HG03103 (cell line): Measurements from ENCODE around the gene WNT1.
A peak's percentile ranks its signal among the peaks of the same experiment; 100 is the strongest.

Source experiments
- ATAC-seq: cut with Tn5 transposase; IDR thresholded peaks from one replicate; pipeline ENCODE4 v1.9.1; 2021; ENCODE audit warnings: low read depth; ENCODE audit not compliant: unreplicated experiment

The WNT1 gene

DNA sequence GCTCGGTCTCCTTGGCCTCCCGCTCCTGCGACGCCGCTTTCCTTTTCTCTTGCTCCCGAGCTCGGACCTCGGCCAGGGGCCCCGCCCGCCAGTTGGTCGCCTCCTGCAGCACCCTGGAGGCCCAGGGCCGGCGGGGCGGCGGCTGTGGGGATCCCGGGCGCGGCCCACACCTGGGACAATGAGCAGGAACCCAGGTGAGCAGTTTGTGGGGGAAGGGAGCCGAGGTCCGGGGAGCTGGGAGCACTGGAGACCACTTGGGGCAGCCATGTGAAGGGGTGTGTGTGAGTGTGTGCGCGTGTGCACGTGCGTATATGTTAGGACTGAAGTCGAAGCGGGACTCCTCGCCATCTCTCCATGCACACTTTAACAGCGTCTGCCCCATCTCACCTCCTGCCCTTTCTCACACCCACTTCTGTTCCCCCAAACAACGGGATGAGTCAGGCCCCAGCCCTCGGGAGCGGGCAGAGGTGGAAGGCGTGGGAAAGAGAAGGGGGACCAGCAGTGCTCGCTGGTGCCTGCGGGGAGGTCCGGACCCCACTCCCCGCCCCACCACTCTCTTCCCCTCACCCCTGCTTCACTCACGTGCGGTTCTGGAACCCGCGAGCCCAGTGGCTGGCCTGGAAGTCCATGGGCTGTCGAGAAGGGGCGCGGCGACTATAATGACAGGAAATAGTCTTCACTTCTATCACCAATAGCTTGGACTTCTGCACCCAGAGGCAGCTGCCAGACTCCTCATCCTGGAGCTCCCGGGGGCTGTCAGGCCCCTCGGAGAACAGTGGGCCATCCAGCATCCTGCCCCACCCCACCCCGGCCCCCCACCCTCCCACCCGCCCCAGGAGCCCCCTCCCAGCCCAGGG is 20.6 kb downstream of the WNT1 start:
- ATAC-seq: no peak

DNA sequence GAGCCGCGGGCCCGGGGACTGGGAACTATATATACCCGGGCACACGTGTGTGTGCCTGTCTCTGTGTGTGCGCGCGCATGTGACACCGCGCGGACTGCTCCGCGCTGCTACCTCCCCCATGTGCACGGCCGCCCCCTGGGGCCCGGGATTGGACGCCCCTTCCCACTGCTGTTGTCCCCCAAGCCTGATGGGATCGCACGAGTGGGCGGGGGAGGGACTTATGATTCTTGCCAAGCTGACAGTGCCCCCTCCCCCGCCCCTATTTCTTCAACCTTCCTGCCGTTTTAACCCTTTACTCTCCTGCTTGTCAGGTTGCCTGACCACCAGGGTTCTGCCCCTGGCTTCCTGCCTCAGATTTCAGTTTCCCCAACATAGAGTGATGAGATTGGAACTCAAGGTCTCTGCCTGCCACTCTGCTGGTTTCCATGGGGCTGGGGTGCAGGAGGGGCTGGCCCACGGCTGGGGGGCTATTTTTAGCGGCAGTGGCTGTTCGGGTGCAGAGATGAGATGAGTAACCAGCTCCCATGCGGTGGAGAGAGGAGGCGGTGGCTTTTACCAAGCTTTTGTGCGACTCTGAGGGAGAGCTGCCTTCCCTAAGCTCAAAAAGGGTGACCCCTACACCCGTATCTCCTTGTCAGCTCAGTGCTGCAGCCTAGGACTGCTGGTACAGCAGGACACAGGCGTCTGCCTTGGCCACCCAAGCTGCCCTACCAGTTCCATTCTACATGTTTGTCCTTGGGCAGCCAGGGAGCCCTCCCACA is 21.4 kb downstream of the WNT1 start, which contains the start of gene DDN:
Gene DDN, minus strand, starts transcription at position 5 of the 761 bp plus-strand sequence. CDS start 88 bp downstream, outside the sequence.
- ATAC-seq: no peak

- ATAC-seq: no peak
Measured at GRCh38 chr12:49000346-49000745, 22.2 kb downstream of the WNT1 start.

DNA sequence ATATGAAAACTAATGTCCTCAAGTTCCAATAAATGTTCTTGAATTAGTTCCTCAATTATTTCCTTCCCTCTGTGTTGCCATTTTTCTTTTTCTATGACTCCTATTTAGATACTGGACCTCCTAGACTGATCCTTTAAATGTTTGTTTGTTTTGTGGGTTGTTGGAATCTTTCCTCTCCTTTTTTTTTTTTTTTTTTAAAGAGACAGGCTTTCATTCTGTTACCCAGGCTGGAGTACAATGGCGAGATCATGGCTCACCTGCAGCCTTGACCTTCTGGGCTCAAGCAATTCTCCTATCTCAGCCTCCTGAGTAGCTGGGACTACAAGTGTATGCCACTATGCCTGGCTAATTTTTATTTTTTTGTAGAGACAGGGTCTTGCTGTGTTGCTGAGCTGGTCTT is 30.8 kb downstream of the WNT1 start:
- no peak for ATAC-seq

DNA sequence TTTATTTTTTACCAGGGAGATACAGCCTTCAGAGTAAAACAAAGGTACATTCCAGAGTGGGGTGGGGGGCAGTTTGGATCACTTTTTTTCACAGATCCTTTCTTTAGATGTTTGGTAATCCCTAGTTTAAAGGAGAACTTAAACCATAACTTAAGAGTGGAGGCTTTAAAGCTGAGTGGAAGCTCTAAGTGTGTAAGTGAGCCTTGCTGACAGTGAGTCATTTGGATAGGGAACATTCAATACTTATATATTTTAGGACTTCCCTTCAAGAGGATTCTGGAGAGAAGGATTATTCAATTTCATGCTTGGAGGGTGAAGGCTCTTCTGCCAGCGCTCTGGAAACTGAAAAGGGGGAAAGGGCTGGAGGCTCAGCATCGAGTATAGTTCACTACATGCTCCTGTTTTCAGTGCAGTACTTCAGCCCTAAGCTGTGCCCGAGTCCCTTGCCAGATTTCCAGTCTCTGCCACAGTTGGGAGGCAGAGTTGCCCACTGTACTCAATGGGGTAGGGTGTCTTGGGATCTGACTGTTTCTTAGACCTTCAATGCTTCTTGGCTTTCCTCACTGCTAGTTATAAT is 32.1 kb downstream of the WNT1 start:
- no peak for ATAC-seq

- no peak for ATAC-seq
Measured at GRCh38 chr12:49012739-49013138, 34.6 kb downstream of the WNT1 start.

DNA sequence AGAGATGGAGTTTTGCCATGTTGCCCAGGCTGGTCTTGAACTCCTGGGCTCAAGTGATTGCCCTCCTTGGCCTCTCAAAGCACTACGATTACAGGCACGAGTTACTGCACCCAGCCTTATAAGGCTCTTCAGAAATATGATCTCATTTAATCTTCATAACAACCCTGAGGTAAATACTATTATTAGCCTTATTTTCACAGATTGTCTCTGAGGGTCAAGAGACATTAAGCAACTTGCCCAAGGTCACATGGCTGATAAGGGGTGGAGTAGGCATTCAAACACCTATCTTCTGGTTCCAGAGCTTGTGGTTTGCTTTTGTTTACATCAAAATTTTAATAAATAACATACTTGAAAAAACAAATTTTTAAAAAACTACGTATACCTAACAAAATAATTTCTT is 35.3 kb downstream of the WNT1 start:
- no peak for ATAC-seq

DNA sequence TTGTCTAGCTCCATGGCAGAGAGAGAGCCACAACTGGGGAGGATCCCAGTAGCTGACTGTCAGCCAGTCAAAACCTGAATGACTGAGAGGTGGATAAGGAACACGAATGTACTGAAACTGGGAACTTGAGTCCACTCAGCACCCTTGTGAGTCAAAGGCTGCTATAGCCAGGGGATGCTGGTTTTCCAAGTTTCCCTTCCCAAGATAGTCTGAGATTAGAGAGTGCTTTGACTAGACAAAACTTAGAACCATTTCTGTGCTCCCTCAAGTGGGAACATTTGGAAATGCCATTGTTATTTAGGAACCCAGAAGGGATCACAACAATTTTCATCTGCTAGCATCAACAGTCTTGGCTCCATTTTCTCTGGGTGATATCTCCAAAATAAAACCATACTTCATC is 36.4 kb downstream of the WNT1 start:
- no peak for ATAC-seq

DNA sequence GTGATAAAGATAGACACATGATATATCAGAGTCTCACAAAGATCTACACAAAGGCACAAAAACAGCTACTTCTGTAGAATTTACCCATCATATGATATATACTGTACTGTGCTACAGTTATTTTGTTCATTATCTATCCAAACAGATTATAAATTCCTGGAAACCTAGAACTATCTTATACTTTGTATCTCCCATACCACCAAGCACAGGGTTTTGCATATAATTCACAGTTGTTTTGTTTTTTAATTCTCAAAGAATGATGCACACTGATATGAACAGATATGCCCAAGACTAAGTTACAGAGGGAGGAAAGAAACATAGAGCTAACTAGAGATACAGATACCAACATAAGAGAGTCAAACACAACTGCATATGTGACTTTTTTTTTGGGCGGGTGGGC is 37.1 kb downstream of the WNT1 start:
- no peak for ATAC-seq

- no peak for ATAC-seq
Measured at GRCh38 chr12:49017891-49018260, 39.8 kb downstream of the WNT1 start.

GRCh38 chr12:49018261-49019119 is 40.4 kb downstream of the WNT1 start, which contains the start of gene PRKAG1:
Gene PRKAG1, minus strand, starts transcription at chr12:49018776. Its CDS starts 36 bp downstream, at chr12:49018740.
- ATAC-seq: peak; percentile 81

DNA sequence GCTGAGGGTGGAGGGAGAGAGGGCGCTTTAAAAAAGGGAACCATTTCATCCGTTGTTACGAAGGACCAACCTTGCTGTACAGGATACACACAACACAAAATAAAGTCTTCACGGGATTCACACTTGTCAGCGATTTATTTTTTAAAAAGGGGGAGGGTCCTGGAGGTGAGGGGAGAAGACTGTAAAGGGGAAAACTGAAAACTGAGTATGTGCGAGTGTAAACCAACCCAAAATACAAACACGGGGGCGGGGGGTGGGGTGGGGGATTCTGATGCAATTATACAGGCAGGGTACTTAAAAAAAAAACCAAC is 41.0 kb downstream of the WNT1 start:
- ATAC-seq: peak; percentile 11

DNA sequence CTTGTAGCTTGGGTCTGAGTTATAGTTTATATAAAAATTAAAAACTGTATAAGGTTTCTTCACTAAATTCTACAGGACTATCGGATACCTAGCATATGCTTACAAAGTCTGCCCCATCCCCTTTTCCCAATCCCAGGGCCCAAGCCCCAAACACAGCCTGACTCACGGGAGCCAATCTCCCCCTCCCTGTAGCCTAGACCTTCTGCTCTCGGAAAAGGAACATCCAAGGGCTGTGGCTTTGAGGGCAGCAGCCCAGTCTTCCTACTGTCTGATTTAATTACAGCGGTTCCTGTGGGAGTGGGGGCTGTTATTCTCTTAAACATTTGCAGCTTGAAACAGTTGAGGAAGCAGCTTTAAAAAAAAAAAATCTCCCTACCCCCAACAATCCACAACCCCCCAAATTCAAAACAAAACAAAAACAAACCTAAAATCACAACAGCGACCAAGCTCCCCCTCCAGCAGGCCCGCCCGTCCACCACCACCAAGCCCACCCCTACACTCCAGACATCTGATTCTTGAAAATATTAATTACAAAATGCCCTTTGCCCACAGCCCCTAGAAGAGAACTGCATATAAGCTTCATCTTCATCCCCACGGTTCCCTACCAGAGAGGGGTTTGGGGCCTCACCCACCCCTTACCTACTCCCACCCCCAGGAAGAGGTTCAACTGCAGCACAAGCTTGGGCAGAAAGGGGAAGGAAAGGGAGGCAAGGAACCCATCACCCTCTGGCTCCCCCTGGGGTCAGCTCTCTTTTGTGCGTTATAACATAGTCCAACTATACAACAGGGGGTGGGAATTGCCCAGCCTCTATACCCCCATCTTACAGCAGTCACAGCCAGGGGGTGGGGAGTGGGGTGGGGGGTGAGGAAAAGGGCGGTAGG is 41.6 kb downstream of the WNT1 start:
- ATAC-seq: no peak

GRCh38 chr12:49020441-49020840 is 42.3 kb downstream of the WNT1 start:
- no peak for ATAC-seq

- ATAC-seq: no peak
Measured at GRCh38 chr12:49021292-49021915, 43.3 kb downstream of the WNT1 start.

DNA sequence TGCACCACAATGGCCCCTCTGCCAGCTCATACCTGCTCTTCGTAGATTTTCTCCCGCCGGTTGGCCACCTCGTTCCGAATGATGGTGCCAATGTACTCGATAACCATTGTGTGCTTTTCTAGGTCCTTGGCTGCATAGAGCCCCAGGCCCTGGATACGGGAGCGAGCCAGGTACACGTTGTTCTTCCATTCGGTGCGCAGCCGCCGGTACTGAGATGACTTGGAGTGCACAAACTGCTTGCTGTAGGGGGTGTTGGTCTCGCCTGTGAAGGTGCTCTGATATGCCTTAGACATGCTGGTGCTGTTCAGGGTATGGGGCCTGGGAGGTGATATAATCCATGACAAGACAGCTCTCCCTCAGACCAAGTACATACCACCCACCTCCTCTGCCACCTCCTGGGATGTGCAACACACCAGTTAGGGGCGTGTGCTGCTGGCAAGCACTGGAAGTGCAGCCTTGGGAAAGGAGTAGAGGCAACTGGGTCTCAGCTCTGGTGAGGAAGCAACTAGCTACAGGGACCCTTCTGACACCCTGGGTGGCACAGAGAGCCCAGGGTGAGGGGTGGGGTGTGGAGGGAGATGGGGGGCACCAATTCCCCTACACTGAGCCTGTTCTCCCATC is 44.5 kb downstream of the WNT1 start:
- no peak for ATAC-seq

GRCh38 chr12:49023812-49024211 is 45.7 kb downstream of the WNT1 start:
- ATAC-seq: no peak

DNA sequence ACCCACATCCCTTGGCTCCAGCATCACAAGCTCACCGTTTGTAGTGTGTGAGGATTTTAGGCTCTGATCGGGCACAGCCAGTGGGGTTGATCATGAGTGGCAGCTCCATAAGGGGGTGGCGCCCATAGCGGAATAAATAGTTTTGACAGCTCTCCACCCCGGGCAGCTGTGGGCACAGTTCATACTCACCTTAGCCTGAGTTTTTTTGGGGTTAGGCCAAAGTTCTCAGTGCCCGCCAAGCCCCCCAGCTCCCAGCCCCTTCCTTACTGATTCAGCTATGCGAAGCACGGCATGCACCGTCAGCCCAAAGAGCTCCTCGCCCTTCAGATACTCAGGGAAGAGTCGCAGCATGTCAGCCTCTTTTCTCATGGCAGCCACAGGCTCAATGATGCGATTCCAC is 46.4 kb downstream of the WNT1 start:
- ATAC-seq: no peak

GRCh38 chr12:49025463-49025862 is 47.3 kb downstream of the WNT1 start:
- ATAC-seq: no peak
